CD4-positive, alpha-beta memory T cell (primary cell): ENCODE measurements around the gene SAMSN1. TPM values are rescaled to one million over a fixed set of nuclear protein-coding genes. Genes with fewer than 3 reads are reported as not detected.

Experiments used
- CTCF ChIA-PET: fragments of 350-600 bp; sonication (Branson Sonifier 250); formaldehyde crosslinking; loops from one replicate; lab custom pipeline; 2021; ENCODE audit warnings: inconsistent platforms; ENCODE audit not compliant: partially characterized antibody; lab: Charles Lee
- POLR2A ChIA-PET: fragments of 350-600 bp; sonication (Branson Sonifier 250); formaldehyde crosslinking; loops from one replicate; lab custom pipeline; 2021; ENCODE audit not compliant: partially characterized antibody; lab: Charles Lee
- DNase-seq, 5 donors: peaks; one replicate each; pipeline versions ENCODE4 v3.0.0 to v3.0.0-alpha.2; 2020 to 2022; ENCODE audit warnings: mixed read lengths in 1 of 5
- H3K27ac ChIP-seq: one replicate; pipeline ENCODE4 v1.7.0; 2013; ENCODE audit warnings: low read depth, low read length
- H3K27me3 ChIP-seq: 2 replicates; pipeline ENCODE4 v1.7.0; 2013; ENCODE audit warnings: mild to moderate bottlenecking, low read length, moderate library complexity; ENCODE audit not compliant: insufficient read depth
- H3K36me3 ChIP-seq: 2 replicates; pipeline ENCODE4 v1.7.0; 2013; ENCODE audit warnings: mild to moderate bottlenecking, low read length, moderate library complexity; ENCODE audit not compliant: insufficient read depth
- H3K4me1 ChIP-seq: 2 replicates; pipeline ENCODE4 v1.7.0; 2013; ENCODE audit warnings: mild to moderate bottlenecking, low read length, moderate library complexity; ENCODE audit not compliant: insufficient read depth
- H3K4me3 ChIP-seq, 2 donors: one replicate each; pipeline ENCODE4 v1.7.0; 2013; ENCODE audit warnings: low read length in 2 of 2, mild to moderate bottlenecking in 1 of 2
- H3K9me3 ChIP-seq, 2 donors: one replicate each; pipeline ENCODE4 v1.7.0; 2013; ENCODE audit warnings: low read length in 2 of 2, control low read depth in 1 of 2; ENCODE audit not compliant: control insufficient read depth in 1 of 2
- H3K27ac Mint-ChIP-seq, 7 donors: one replicate each; pipeline ENCODE4 v1.8.0; 2020 to 2021; ENCODE audit warnings: mixed read lengths in 7 of 7, mild to moderate bottlenecking in 6 of 7, inconsistent platforms in 3 of 7, moderate library complexity in 3 of 7
- H3K27me3 Mint-ChIP-seq, 2 donors: one replicate each; pipeline ENCODE4 v1.8.0; 2020 to 2021; ENCODE audit warnings: mixed read lengths in 2 of 2
- H3K36me3 Mint-ChIP-seq, 2 donors: one replicate each; pipeline ENCODE4 v1.8.0; 2020 to 2021; ENCODE audit warnings: mixed read lengths in 2 of 2, inconsistent platforms in 1 of 2, mild to moderate bottlenecking in 1 of 2
- H3K4me1 Mint-ChIP-seq, 4 donors: one replicate each; pipeline ENCODE4 v1.8.0; 2020 to 2021; ENCODE audit warnings: mixed read lengths in 4 of 4, mild to moderate bottlenecking in 1 of 4
- H3K4me3 Mint-ChIP-seq, 8 donors: one replicate each; pipeline ENCODE4 v1.8.0; 2020 to 2021; ENCODE audit warnings: mixed read lengths in 8 of 8, mild to moderate bottlenecking in 7 of 8, moderate library complexity in 6 of 8, inconsistent platforms in 3 of 8
- H3K9me3 Mint-ChIP-seq, 8 donors: one replicate each; pipeline ENCODE4 v1.8.0; 2020 to 2021; ENCODE audit warnings: mixed read lengths in 8 of 8, mild to moderate bottlenecking in 5 of 8, inconsistent platforms in 3 of 8, moderate library complexity in 1 of 8
- intact Hi-C: fragments of 100-400 bp; cut with micrococcal nuclease; formaldehyde crosslinking; loops from one replicate; pipeline ENCODE4 v1.15.1; 2023
- polyA plus RNA-seq, 2 donors: library from polyadenylated mRNA; unstranded; fragments of 300-500 nt; fragmentation: Illumina TruSeq; gene quantifications; one replicate each; pipeline ENCODE4 v1.2.3, GENCODE V29; 2021
- total RNA-seq, 2 experiments: library from RNA; stranded (reverse); gene quantifications; one replicate each; pipeline ENCODE4 v1.2.3, GENCODE V29; 2021

The SAMSN1 gene
- total and polyA plus RNA-seq, 4 experiments from 2014 or later = 50.8 to 59.5 (median 57.1) TPM

DNA sequence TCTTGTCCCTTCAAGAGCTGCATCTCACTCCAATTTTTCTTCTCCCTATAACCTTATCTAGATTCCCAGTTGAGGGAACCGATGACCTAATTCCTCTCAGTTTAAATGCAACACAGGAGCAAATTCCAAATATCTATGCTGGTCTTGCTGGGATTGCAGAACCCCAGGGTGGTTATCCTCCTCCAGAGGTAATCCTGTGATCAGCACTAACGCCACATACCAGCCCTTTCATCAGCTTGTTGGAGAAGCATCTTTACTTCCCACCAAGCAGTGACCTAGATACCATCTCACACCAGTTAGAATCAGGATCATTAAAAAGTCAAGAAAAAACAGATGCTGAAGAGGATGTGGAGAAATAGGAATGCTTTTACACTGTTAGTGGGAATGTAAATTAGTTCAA is 52.4 kb downstream of the SAMSN1 start:
- H3K27me3 Mint-ChIP-seq = no peaks in the 10 kb centered on the region
- peaks cover 18% of the 10 kb centered on the region for H3K4me1 ChIP-seq
- DNase-seq = no peak
- H3K36me3 ChIP-seq = peaks cover 29% of the 10 kb centered on the region
- H3K27ac Mint-ChIP-seq = peak overlapping the region in 4 of 7 donors; percentile 55 to 88 (median 70)
- H3K27ac ChIP-seq = no peak overlapping the region
- peaks cover 0 to 4% (median 0%) of the 10 kb centered on the region in 8 donors for H3K9me3 Mint-ChIP-seq
- ChIA-PET POLR2A (no interaction called here), CTCF (no interaction called here)
- H3K27me3 ChIP-seq = no peaks in the 10 kb centered on the region
- intact Hi-C loops = loop anchor here (5.0 kb wide), 1 partner anchor 109 kb away; no protein-coding TSS in a partner anchor
- H3K4me1 Mint-ChIP-seq = peaks cover 19 to 35% (median 21%) of the 10 kb centered on the region in 4 donors
- no peak overlapping the region for H3K4me3 ChIP-seq
- H3K4me3 Mint-ChIP-seq = no peak overlapping the region
- no peaks in the 10 kb centered on the region for H3K9me3 ChIP-seq
- peaks cover 60 to 61% of the 10 kb centered on the region in 2 donors for H3K36me3 Mint-ChIP-seq

DNA sequence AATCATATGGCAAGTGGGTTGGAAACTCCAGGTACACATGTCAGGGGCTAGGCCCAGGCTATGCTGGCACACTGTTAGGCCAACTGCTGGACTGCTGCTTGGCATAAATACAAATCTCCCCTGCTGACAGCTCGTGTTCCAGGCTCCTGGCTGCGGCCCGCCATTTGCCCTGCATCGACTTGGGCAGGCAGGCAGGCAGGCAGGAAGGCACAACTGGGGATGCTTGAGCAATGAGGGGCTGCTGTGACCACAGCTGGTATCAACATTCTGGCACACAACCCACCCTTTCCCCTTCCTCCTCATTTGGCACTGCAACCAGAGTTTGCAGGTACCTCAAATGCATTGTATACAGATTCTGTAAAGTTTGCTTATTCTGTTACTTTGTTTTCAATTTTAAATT is 53.2 kb downstream of the SAMSN1 start:
- no peak overlapping the region for H3K4me3 Mint-ChIP-seq
- intact Hi-C loops = loop anchor here (5.0 kb wide), 1 partner anchor 109 kb away; no protein-coding TSS in a partner anchor
- DNase-seq = no peak
- ChIA-PET POLR2A (no interaction called here), CTCF (interaction anchor here (0.6 kb wide), 1 partner anchor 72 kb away, joined by 4 read pairs; no protein-coding TSS in a partner anchor)
- Histone ChIP-seq H3K27me3 (no peaks in the 10 kb centered on the region), H3K9me3 (no peaks in the 10 kb centered on the region), H3K27ac (no peak overlapping the region), H3K4me3 (no peak overlapping the region), H3K36me3 (peaks cover 21% of the 10 kb centered on the region), H3K4me1 (peaks cover 20% of the 10 kb centered on the region)
- H3K27me3 Mint-ChIP-seq = no peaks in the 10 kb centered on the region
- peaks cover 56 to 58% of the 10 kb centered on the region in 2 donors for H3K36me3 Mint-ChIP-seq
- peaks cover 20 to 40% (median 25%) of the 10 kb centered on the region in 4 donors for H3K4me1 Mint-ChIP-seq
- H3K9me3 Mint-ChIP-seq = peaks cover 0 to 4% (median 0%) of the 10 kb centered on the region in 8 donors
- peak overlapping the region in 6 of 7 donors; percentile 8 to 76 (median 56) for H3K27ac Mint-ChIP-seq

DNA sequence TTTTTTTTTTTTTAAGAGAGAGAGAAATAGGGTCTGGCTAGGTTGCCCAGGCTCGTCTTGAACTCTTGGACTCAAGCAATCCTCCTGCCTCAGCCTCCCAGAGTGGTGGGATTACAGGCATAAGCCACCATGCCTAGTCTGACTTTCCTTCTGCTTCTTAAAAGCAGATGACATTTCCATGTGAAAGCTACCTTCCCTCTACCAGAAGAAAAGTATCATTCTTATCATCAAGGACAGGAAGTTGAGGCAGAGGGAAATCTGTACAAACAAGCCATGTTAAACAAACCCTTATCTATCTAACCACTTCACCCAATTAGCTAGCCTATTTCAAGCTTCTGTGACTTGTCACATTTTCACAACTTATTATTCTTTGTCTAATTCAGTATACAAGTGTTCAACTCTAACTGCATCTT is 54.8 kb downstream of the SAMSN1 start:
- H3K4me1 ChIP-seq = peaks cover 20% of the 10 kb centered on the region
- Mint-ChIP-seq H3K4me3 (no peak overlapping the region), H3K27me3 (no peaks in the 10 kb centered on the region), H3K9me3 (peaks cover 0 to 4% (median 0%) of the 10 kb centered on the region in 8 donors), H3K27ac (peak overlapping the region in 5 of 7 donors; percentile 27 to 60 (median 52)), H3K4me1 (peaks cover 24 to 47% (median 35%) of the 10 kb centered on the region in 4 donors), H3K36me3 (peaks cover 42 to 52% of the 10 kb centered on the region in 2 donors)
- no peaks in the 10 kb centered on the region for H3K9me3 ChIP-seq
- H3K27me3 ChIP-seq = no peaks in the 10 kb centered on the region
- H3K36me3 ChIP-seq = peaks cover 9% of the 10 kb centered on the region
- DNase-seq = no peak
- H3K4me3 ChIP-seq = no peak overlapping the region
- H3K27ac ChIP-seq = no peak overlapping the region
- intact Hi-C loops = loop anchor here (5.0 kb wide), 1 partner anchor 111 kb away; no protein-coding TSS in a partner anchor
- CTCF ChIA-PET = no interaction called here
- POLR2A ChIA-PET = no interaction called here

DNA sequence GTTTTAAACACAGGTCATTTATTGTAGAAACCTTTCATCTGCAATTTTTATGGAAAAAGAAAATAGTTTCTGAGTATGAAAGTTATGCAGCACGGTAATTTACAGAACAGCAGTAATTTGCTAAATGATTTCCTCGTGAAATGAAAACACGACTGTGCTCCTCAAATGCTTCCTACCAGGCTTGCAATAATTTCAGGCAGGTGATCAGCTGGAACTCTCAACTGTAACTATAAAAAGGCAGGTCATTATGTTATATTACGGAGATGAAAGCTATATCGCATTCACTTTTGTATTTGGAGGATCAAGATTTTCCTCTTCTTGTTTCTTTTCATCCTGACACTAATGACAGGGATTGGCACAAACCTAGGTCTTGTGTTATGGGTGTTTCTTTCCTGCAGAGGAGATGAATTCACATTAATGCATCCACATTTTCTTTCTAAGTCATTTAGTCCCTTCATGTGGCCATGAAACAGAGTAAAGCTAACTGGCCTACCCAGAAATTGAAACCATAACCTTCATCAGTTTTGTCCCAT is 57.4 kb downstream of the SAMSN1 start:
- no peaks in the 10 kb centered on the region for H3K9me3 Mint-ChIP-seq
- ChIA-PET CTCF (interaction anchor here (2.2 kb wide), 1 partner anchor 249 kb away, joined by 7 read pairs; no protein-coding TSS in a partner anchor), POLR2A (no interaction called here)
- peaks cover 22 to 50% (median 35%) of the 10 kb centered on the region in 4 donors for H3K4me1 Mint-ChIP-seq
- H3K27me3 Mint-ChIP-seq = no peaks in the 10 kb centered on the region
- no peak for DNase-seq
- no peaks in the 10 kb centered on the region for H3K9me3 ChIP-seq
- intact Hi-C loops = loop anchor here (5.0 kb wide), 1 partner anchor 39 kb away; no protein-coding TSS in a partner anchor
- peak overlapping the region in 1 of 8 donors; percentile 2 for H3K4me3 Mint-ChIP-seq
- H3K36me3 Mint-ChIP-seq = peaks cover 27 to 46% of the 10 kb centered on the region in 2 donors
- no peaks in the 10 kb centered on the region for H3K36me3 ChIP-seq
- no peak overlapping the region for H3K27ac ChIP-seq
- H3K27me3 ChIP-seq = no peaks in the 10 kb centered on the region
- H3K4me1 ChIP-seq = peaks cover 20% of the 10 kb centered on the region
- H3K27ac Mint-ChIP-seq = peak overlapping the region in 5 of 7 donors; percentile 13 to 86 (median 29)
- no peak overlapping the region for H3K4me3 ChIP-seq

DNA sequence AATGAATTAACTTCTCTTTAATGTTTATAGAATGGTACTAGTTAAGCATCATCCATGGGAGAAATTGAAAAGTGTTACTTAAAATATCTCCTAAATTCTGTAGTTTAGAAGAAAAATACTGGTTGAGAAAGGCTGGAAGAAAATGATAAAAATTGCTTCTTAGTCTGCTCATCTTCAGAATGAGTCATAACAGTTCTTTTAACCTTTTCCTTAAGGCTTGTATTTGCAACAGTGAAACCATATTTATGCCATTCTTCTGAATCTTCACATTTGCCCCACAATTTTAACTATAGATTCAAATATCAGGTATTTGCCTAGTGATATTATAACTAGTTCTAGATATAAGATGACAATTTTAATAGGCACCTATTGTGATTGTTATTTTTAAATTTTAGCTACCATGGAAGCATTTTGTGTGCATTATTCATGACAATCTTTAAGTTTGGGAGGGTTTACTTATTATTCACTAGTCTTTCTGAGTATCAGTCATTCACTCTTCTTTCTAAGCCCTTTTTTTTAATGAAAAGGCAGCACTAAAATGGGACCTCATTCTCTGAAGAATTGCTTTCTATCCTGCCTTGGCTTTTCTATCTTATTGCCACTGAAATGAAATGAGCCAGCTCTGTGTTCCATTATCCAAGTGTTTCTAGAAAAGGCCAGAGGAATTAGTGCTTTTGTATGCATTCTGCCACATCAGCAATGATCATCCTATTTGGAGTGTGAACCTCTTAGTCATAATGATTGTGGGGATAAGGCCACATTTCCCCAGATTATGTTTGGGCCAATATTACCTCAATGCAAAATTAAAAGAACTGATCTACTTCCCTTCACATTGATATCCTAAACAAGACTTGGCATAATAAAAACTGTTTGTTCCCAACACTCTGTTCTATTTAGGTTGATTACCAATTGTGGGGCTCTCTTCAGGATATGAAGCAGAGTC is 58.4 kb downstream of the SAMSN1 start:
- Histone ChIP-seq H3K27ac (no peak overlapping the region), H3K4me1 (peaks cover 26% of the 10 kb centered on the region), H3K36me3 (no peaks in the 10 kb centered on the region), H3K9me3 (no peaks in the 10 kb centered on the region), H3K4me3 (no peak overlapping the region), H3K27me3 (no peaks in the 10 kb centered on the region)
- Mint-ChIP-seq H3K27ac (peak overlapping the region; percentile 5 to 66 (median 49)), H3K9me3 (peaks cover 0 to 3% (median 0%) of the 10 kb centered on the region in 8 donors), H3K4me1 (peaks cover 23 to 50% (median 37%) of the 10 kb centered on the region in 4 donors), H3K27me3 (no peaks in the 10 kb centered on the region), H3K36me3 (peaks cover 20 to 38% of the 10 kb centered on the region in 2 donors), H3K4me3 (no peak overlapping the region)
- ChIA-PET CTCF (interaction anchor here (2.2 kb wide), 1 partner anchor 250 kb away, joined by 7 read pairs; no protein-coding TSS in a partner anchor), POLR2A (interaction anchor here (1.6 kb wide), 1 partner anchor 40 kb away, joined by 4 read pairs; no protein-coding TSS in a partner anchor)
- intact Hi-C loops = loop anchor here (5.0 kb wide), 1 partner anchor 40 kb away; no protein-coding TSS in a partner anchor
- no peak for DNase-seq

DNA sequence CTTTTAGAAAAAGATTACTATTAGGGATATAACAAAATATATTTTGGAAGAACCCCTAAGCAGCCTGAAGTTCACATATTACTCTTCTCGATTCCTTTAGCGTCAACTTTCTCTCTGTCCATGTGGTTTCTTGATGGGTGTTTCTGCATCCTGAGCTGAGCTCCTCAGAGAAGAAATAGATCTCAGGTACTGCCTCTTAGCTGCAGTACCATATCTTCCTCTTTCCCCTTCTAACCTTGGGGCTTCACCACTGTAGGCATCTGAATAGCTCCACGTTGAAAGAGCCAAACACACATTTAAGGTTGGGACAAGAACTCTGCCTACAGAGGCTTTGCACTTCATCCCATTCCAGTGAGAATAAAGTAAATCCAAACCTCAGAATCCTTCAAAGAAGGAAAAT is 59.2 kb downstream of the SAMSN1 start:
- ChIA-PET CTCF (interaction anchor here (2.2 kb wide), 1 partner anchor 251 kb away, joined by 7 read pairs; no protein-coding TSS in a partner anchor), POLR2A (interaction anchor here (1.3 to 1.6 kb wide), 2 partner anchors 40 to 190 kb away, joined by 3 to 4 read pairs; no protein-coding TSS in a partner anchor)
- intact Hi-C loops = loop anchor here (5.0 kb wide), 1 partner anchor 40 kb away; no protein-coding TSS in a partner anchor
- DNase-seq = no peak
- H3K4me3 ChIP-seq = no peak overlapping the region
- H3K4me1 ChIP-seq = peaks cover 31% of the 10 kb centered on the region
- peak overlapping the region in 4 of 7 donors; percentile 38 to 82 (median 46) for H3K27ac Mint-ChIP-seq
- H3K36me3 Mint-ChIP-seq = peaks cover 20 to 38% of the 10 kb centered on the region in 2 donors
- peaks cover 0 to 3% (median 0%) of the 10 kb centered on the region in 8 donors for H3K9me3 Mint-ChIP-seq
- no peaks in the 10 kb centered on the region for H3K36me3 ChIP-seq
- H3K27ac ChIP-seq = no peak overlapping the region
- H3K27me3 ChIP-seq = no peaks in the 10 kb centered on the region
- no peak overlapping the region for H3K4me3 Mint-ChIP-seq
- no peaks in the 10 kb centered on the region for H3K27me3 Mint-ChIP-seq
- peaks cover 27 to 50% (median 40%) of the 10 kb centered on the region in 4 donors for H3K4me1 Mint-ChIP-seq
- no peaks in the 10 kb centered on the region for H3K9me3 ChIP-seq
